GM12872 (cell line): ENCODE measurements around the gene SEL1L2.

Experiments used
- CTCF ChIP-seq: IDR thresholded peaks from 3 replicates; pipeline ENCODE4 v1.5.1; 2011; ENCODE audit warnings: low read depth, mild to moderate bottlenecking, low read length, moderate library complexity; ENCODE audit not compliant: insufficient read depth

Gene SEL1L2

DNA sequence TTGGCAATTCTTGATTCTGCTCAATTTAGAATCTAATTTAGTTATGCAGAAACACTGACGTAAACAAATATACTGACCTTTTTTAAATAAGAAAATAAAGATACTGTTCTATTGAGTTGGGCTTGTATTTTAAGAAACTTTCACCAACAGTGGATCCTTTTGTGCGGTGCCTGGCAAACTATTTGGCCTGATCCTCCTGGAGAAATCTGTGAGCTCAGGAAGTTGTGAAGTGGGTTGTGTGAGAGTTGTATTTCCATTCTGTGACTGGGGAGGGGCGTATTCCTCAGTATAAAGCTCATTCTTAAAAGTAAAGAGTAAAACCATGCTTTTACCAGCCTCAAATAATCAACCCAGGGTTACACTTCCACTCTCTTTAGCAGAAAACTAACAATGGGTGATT lies 85.6 kb downstream of the SEL1L2 start:
- TF ChIP-seq CTCF: no peak

DNA sequence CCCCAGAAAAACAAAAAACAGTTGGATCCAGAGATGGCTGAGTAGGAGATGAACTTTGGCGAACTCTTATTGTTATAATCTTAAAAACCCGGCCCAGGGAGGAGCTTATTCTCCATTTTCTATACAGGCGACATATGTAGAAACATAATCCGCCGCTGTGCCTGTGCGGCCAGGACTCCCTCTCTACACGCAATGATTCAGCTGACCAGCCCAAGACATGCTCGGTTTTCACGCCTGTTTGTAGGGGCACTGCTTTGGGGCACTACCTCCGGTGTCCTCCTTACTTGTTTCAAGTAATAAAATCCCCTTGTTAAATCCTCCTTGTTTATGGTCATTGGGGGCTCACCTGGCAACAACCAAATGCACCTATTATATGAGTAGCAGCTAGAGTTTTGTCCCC lies 89.9 kb downstream of the SEL1L2 start:
- TF ChIP-seq CTCF: no peak

- peak; percentile 30; the same call in 2 of the 3 replicates for TF ChIP-seq CTCF
Measured at GRCh38 chr20:13898012-13898612, 92.3 kb downstream of the SEL1L2 start.

DNA sequence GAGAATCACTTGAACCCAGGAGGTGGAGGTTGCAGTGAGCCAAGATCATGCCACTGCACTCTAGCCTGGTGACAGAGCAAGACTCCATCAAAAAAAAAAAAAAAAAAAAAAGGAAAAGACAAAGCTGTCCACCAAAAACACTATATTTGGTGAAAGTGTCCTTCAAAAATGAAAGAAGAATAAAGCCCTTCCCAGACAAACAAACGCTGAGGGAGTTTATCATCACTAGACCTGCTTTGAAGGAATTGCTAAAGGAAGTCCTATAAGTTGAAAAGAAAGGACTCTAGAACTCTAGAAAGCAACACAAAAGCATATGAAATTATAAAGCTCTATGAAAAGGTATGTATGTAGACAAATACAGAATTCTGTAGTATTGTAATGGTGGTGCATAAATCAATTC lies 98.8 kb downstream of the SEL1L2 start:
- TF ChIP-seq CTCF: no peak

DNA sequence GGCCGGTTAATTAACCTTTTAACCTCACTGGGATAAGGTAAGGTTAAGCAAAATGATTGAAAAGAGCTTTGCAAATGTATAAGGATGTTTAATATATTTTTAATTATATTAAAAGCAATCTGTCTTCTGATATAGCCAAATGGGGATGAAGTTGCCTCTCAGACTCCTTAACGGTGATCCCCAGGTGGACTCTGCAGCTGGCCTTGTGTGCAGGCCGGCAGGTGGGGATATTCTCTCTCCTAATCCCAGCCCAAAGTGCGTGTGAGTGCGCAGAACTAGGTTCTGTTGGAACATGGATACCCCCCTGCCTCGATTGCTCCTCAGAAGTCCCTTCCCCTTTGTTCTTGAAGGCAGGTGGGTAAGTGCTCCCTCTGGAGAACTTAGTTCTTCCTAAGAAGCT lies 105.6 kb downstream of the SEL1L2 start:
- TF ChIP-seq CTCF: no peak

- no peak for TF ChIP-seq CTCF
Measured at GRCh38 chr20:13883425-13883824, 107.0 kb downstream of the SEL1L2 start.

DNA sequence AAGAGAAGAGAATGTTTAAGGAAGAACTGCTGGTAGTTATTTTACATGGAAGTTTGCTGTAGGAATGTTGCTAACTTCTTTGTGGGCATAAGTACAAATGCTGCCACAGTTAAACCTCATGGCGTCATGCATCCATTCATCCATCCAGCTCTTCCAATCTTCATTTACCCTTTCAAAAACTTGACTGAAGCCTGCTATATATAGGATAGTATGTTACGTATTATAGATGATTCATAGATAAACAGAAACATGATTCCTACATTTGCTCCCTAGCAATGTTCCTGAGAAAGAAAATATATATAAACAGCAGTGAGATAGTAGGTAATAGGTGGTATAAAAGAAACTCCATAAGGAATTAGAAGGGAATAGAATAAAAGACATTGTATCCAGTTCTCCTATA lies 111.8 kb downstream of the SEL1L2 start:
- TF ChIP-seq CTCF: no peak
